Esophagus squamous epithelium (tissue), 4 donors: ENCODE results near the gene STK11.
A peak's percentile ranks its signal among the peaks of the same experiment; 100 is the strongest.

Experiments used
- POLR2A ChIP-seq, 4 donors: fragments of 450-650 bp; IDR thresholded peaks; one replicate each; pipeline ENCODE4 v1.6.1; 2017; ENCODE audit warnings: antibody characterized with exemption in 4 of 4, mild to moderate bottlenecking in 4 of 4, moderate library complexity in 3 of 4
- TF ChIP-seq, protein P1 (sequence below), 6 experiments: fragments of 450-650 bp in 4 of 6; fragments of 200-600 bp in 2 of 6; sonication (generic) in 2 of 6; IDR thresholded peaks; one replicate each; pipeline ENCODE4 v1.5.1; 2016 to 2019; ENCODE audit warnings: antibody characterized with exemption in 6 of 6, mild to moderate bottlenecking in 4 of 6, moderate library complexity in 4 of 6

GRCh38 chr19:1249298-1249989 lies 43.9 kb downstream of the STK11 start:
- TF ChIP-seq, protein P1, sequence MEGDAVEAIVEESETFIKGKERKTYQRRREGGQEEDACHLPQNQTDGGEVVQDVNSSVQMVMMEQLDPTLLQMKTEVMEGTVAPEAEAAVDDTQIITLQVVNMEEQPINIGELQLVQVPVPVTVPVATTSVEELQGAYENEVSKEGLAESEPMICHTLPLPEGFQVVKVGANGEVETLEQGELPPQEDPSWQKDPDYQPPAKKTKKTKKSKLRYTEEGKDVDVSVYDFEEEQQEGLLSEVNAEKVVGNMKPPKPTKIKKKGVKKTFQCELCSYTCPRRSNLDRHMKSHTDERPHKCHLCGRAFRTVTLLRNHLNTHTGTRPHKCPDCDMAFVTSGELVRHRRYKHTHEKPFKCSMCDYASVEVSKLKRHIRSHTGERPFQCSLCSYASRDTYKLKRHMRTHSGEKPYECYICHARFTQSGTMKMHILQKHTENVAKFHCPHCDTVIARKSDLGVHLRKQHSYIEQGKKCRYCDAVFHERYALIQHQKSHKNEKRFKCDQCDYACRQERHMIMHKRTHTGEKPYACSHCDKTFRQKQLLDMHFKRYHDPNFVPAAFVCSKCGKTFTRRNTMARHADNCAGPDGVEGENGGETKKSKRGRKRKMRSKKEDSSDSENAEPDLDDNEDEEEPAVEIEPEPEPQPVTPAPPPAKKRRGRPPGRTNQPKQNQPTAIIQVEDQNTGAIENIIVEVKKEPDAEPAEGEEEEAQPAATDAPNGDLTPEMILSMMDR (IDR thresholded peaks at IDR 0.05) = peak in 1 of 6 experiments; percentile 31
- peak in 3 of 4 donors; percentile 95 to 96 (median 96) for TF ChIP-seq POLR2A (IDR thresholded peaks at IDR 0.05)
